H9 (cell line): Measurements from ENCODE around the gene L3MBTL1. TPM values are rescaled to one million over a fixed set of nuclear protein-coding genes. Genes with fewer than 3 reads are reported as not detected.

Source experiments
- DNase-seq: peaks from one replicate; pipeline ENCODE4 v3.0.0-alpha.2; 2017
- H2AFZ ChIP-seq: one replicate; pipeline ENCODE4 v1.6.1; 2013; ENCODE audit warnings: mild to moderate bottlenecking, low read length, control low read depth, moderate library complexity
- H2AK5ac ChIP-seq: 2 replicates; pipeline ENCODE4 v1.6.1; 2013; ENCODE audit warnings: low read length, control low read depth, mixed read lengths; ENCODE audit not compliant: insufficient read length
- H2BK120ac ChIP-seq: one replicate; pipeline ENCODE4 v1.6.1; 2013; ENCODE audit warnings: low read depth, mild to moderate bottlenecking, low read length, control low read depth, inconsistent platforms; ENCODE audit not compliant: poor library complexity, severe bottlenecking
- H2BK12ac ChIP-seq: 2 replicates; pipeline ENCODE4 v1.6.1; 2013; ENCODE audit warnings: low read length, control low read depth, mixed read lengths, low read depth; ENCODE audit not compliant: insufficient read length
- H2BK15ac ChIP-seq: 2 replicates; pipeline ENCODE4 v1.6.1; 2013; ENCODE audit warnings: low read depth, low read length, control low read depth
- H2BK20ac ChIP-seq: one replicate; pipeline ENCODE4 v1.6.1; 2013; ENCODE audit warnings: low read depth, mild to moderate bottlenecking, low read length, control low read depth, inconsistent platforms; ENCODE audit not compliant: poor library complexity, severe bottlenecking
- H2BK5ac ChIP-seq: 2 replicates; pipeline ENCODE4 v1.6.1; 2013; ENCODE audit warnings: low read length, control low read depth, mixed read lengths; ENCODE audit not compliant: insufficient read length
- H3K14ac ChIP-seq: 2 replicates; pipeline ENCODE4 v1.6.1; 2013; ENCODE audit warnings: low read length, control low read depth; ENCODE audit not compliant: insufficient read depth
- H3K18ac ChIP-seq: 2 replicates; pipeline ENCODE4 v1.6.1; 2013; ENCODE audit warnings: low read depth, mild to moderate bottlenecking, mixed read lengths, low read length, control low read depth; ENCODE audit not compliant: insufficient read length
- H3K23ac ChIP-seq: 2 replicates; pipeline ENCODE4 v1.6.1; 2013; ENCODE audit warnings: low read length, control low read depth, mixed read lengths, low read depth; ENCODE audit not compliant: insufficient read length
- H3K23me2 ChIP-seq: 2 replicates; pipeline ENCODE4 v1.6.1; 2013; ENCODE audit warnings: low read depth, mild to moderate bottlenecking, mixed read lengths, low read length, control low read depth; ENCODE audit not compliant: insufficient read length, poor library complexity, severe bottlenecking
- H3K27ac ChIP-seq: 2 replicates; pipeline ENCODE4 v1.5.1; 2013; ENCODE audit warnings: low read length, control low read depth, mixed read lengths, low read depth; ENCODE audit not compliant: insufficient read length
- H3K27me3 ChIP-seq: 2 replicates; pipeline ENCODE4 v1.6.1; 2013; ENCODE audit warnings: low read length, control low read depth, inconsistent platforms; ENCODE audit not compliant: insufficient read depth
- H3K4ac ChIP-seq: 2 replicates; pipeline ENCODE4 v1.6.1; 2013; ENCODE audit warnings: low read depth, mild to moderate bottlenecking, control low read depth, inconsistent platforms, low read length, moderate library complexity
- H3K4me1 ChIP-seq: 2 replicates; pipeline ENCODE4 v1.6.1; 2013; ENCODE audit warnings: low read length, control low read depth, inconsistent platforms; ENCODE audit not compliant: insufficient read depth
- H3K4me2 ChIP-seq: 2 replicates; pipeline ENCODE4 v1.6.1; 2013; ENCODE audit warnings: low read length, control low read depth, mixed read lengths; ENCODE audit not compliant: insufficient read length, insufficient read depth
- H3K56ac ChIP-seq: 2 replicates; pipeline ENCODE4 v1.6.1; 2013; ENCODE audit warnings: low read depth, mild to moderate bottlenecking, mixed read lengths, low read length, control low read depth; ENCODE audit not compliant: insufficient read length
- H3K79me1 ChIP-seq: 2 replicates; pipeline ENCODE4 v1.6.1; 2013; ENCODE audit warnings: low read depth, mild to moderate bottlenecking, moderate library complexity, low read length, control low read depth, inconsistent platforms; ENCODE audit not compliant: insufficient read depth, poor library complexity, severe bottlenecking
- H3K79me2 ChIP-seq: 2 replicates; pipeline ENCODE4 v1.6.1; 2013; ENCODE audit warnings: low read length, control low read depth, inconsistent platforms; ENCODE audit not compliant: insufficient read depth
- H3K9ac ChIP-seq: 2 replicates; pipeline ENCODE4 v1.6.1; 2013; ENCODE audit warnings: low read length, control low read depth, mixed read lengths; ENCODE audit not compliant: insufficient read length; ENCODE audit errors: extremely low read depth
- H3K9me3 ChIP-seq: one replicate; pipeline ENCODE4 v1.6.1; 2013; ENCODE audit warnings: low read depth, low read length, inconsistent platforms; ENCODE audit not compliant: control insufficient read depth
- H3T11ph ChIP-seq: one replicate; pipeline ENCODE4 v1.6.1; 2013; ENCODE audit warnings: mild to moderate bottlenecking, low read length, control low read depth, inconsistent platforms
- H4K20me1 ChIP-seq: one replicate; pipeline ENCODE4 v1.6.1; 2013; ENCODE audit not compliant: control insufficient read depth, insufficient read length, insufficient read depth
- H4K5ac ChIP-seq: 2 replicates; pipeline ENCODE4 v1.6.1; 2013; ENCODE audit warnings: low read depth, mild to moderate bottlenecking, mixed read lengths, low read length, control low read depth; ENCODE audit not compliant: insufficient read length
- H4K8ac ChIP-seq: replicated peaks from 2 replicates; pipeline ENCODE4 v1.6.1; 2013; ENCODE audit warnings: low read length, control low read depth, mixed read lengths, low read depth; ENCODE audit not compliant: insufficient read length
- H4K91ac ChIP-seq: 2 replicates; pipeline ENCODE4 v1.6.1; 2013; ENCODE audit warnings: low read depth, mild to moderate bottlenecking, moderate library complexity, mixed read lengths, low read length, control low read depth; ENCODE audit not compliant: insufficient read length
- H3K27ac Mint-ChIP-seq, 3 experiments: 2 replicates in 2 of 3; 3 replicates in 1 of 3; pipeline ENCODE4 v1.8.0; 2020 to 2021; ENCODE audit warnings: mixed read lengths in 3 of 3, mild to moderate bottlenecking in 1 of 3, moderate library complexity in 1 of 3
- H3K27me3 Mint-ChIP-seq: 2 replicates; pipeline ENCODE4 v1.8.0; 2021; ENCODE audit warnings: low read depth, mild to moderate bottlenecking, moderate library complexity, mixed read lengths
- H3K36me3 Mint-ChIP-seq, 3 experiments: 2 replicates in 2 of 3; 3 replicates in 1 of 3; pipeline ENCODE4 v1.8.0; 2020 to 2021; ENCODE audit warnings: low read depth in 3 of 3, mixed read lengths in 3 of 3; ENCODE audit not compliant: insufficient read depth in 1 of 3
- H3K4me1 Mint-ChIP-seq, 2 experiments: 2 replicates each; pipeline ENCODE4 v1.8.0; 2020; ENCODE audit warnings: mixed read lengths in 2 of 2
- H3K4me3 Mint-ChIP-seq, 2 experiments: 2 replicates in 1 of 2; 3 replicates in 1 of 2; pipeline ENCODE4 v1.8.0; 2020 to 2021; ENCODE audit warnings: mild to moderate bottlenecking in 2 of 2, mixed read lengths in 2 of 2, moderate library complexity in 1 of 2
- H3K9me3 Mint-ChIP-seq, 2 experiments: 2 replicates in 1 of 2; 3 replicates in 1 of 2; pipeline ENCODE4 v1.8.0; 2020; ENCODE audit warnings: mild to moderate bottlenecking in 2 of 2, mixed read lengths in 2 of 2, moderate library complexity in 1 of 2
- WGBS: extraction: QIAGEN DNeasy Blood & Tissue Kit; methylation state at CpG from one replicate; pipeline ENCODE4 v1.1.7; 2013; ENCODE audit warnings: missing lambda C conversion rate, low lambda C conversion rate, mixed read lengths; ENCODE audit not compliant: insufficient read length; ENCODE audit errors: extremely low coverage; 5-methylcytosine and 5-hydroxymethylcytosine counted together
- total RNA-seq: library from RNA; stranded (reverse); gene quantifications from 2 replicates; pipeline ENCODE4 v1.2.1, GENCODE V29; 2021
- TF ChIP-seq, protein P1 (sequence below): fragments of 200-600 bp; sonication (generic); conservative IDR thresholded peaks from 3 replicates; pipeline ENCODE4 v1.8.0; 2021; ENCODE audit warnings: antibody characterized with exemption, mild to moderate bottlenecking

Gene L3MBTL1
- total RNA-seq, 1 experiment from 2014 or later: 19.9 TPM

DNA sequence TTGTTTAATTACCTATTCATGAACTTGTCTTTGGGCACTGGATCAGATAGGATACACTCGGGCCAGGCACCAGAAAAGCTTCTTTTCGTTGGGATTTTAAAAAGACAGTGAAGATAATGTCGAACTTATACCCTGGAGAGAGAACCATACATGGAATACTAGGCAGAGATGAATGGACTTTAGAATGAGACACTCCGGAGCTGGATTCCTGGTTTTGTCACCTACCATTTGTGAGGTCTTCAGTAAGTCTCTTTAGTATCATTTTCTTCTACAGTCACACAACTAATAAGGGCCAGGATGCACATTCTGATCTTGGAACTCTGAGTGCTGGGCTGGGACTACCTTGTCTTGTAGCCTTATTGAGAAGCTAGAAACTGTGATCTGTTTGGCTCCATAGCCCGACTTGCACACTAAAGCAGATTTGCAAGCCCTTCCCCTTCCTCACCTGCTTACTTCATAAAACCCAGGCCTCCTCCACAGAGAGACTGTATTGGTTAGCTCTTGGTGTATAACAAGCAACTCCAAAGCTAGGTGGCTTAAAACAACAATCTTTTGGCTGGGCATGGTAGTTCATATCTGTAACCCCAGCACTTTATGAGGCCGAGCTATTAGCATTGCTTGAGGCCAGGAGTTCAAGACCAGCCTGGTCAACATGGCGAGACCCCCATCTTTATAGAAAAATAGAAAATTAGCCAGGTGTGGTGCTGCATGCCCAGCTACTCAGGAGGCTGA, 75.8 kb downstream of the L3MBTL1 start:
- H3K79me1 ChIP-seq: no peaks in the 10 kb centered on the region
- H3K56ac ChIP-seq: no peak overlapping the region
- Mint-ChIP-seq H3K4me1 (peaks cover 14 to 18% of the 10 kb centered on the region in 2 experiments), H3K9me3 (no peaks in the 10 kb centered on the region), H3K4me3 (no peak overlapping the region), H3K27ac (no peak overlapping the region), H3K36me3 (no peaks in the 10 kb centered on the region), H3K27me3 (peaks cover 4% of the 10 kb centered on the region; the same call in 1 of the 2 replicates)
- H4K91ac ChIP-seq: no peak overlapping the region
- H3K9me3 ChIP-seq: no peaks in the 10 kb centered on the region
- no peak overlapping the region for H3K4ac ChIP-seq
- no peak overlapping the region for H3K18ac ChIP-seq
- no peak overlapping the region for H4K8ac ChIP-seq
- no CpG with 5 or more reads among the region's 7 CpGs for WGBS
- H3T11ph ChIP-seq: no peak overlapping the region
- no peak overlapping the region for H3K23ac ChIP-seq
- H3K27me3 ChIP-seq: no peaks in the 10 kb centered on the region
- no peak overlapping the region for H2BK5ac ChIP-seq
- no peak overlapping the region for H3K4me2 ChIP-seq
- H2BK120ac ChIP-seq: no peak overlapping the region
- no peak overlapping the region for H2BK15ac ChIP-seq
- H4K20me1 ChIP-seq: no peaks in the 10 kb centered on the region
- TF ChIP-seq, protein P1, sequence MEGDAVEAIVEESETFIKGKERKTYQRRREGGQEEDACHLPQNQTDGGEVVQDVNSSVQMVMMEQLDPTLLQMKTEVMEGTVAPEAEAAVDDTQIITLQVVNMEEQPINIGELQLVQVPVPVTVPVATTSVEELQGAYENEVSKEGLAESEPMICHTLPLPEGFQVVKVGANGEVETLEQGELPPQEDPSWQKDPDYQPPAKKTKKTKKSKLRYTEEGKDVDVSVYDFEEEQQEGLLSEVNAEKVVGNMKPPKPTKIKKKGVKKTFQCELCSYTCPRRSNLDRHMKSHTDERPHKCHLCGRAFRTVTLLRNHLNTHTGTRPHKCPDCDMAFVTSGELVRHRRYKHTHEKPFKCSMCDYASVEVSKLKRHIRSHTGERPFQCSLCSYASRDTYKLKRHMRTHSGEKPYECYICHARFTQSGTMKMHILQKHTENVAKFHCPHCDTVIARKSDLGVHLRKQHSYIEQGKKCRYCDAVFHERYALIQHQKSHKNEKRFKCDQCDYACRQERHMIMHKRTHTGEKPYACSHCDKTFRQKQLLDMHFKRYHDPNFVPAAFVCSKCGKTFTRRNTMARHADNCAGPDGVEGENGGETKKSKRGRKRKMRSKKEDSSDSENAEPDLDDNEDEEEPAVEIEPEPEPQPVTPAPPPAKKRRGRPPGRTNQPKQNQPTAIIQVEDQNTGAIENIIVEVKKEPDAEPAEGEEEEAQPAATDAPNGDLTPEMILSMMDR: no peak
- no peaks in the 10 kb centered on the region for H3K79me2 ChIP-seq
- no peak overlapping the region for H2BK20ac ChIP-seq
- H4K5ac ChIP-seq: no peak overlapping the region
- H3K23me2 ChIP-seq: no peaks in the 10 kb centered on the region
- no peak overlapping the region for H2AK5ac ChIP-seq
- H2BK12ac ChIP-seq: no peak overlapping the region
- no peak overlapping the region for H3K9ac ChIP-seq
- no peak for DNase-seq
- no peaks in the 10 kb centered on the region; the same call in 1 of the 2 replicates for H3K4me1 ChIP-seq
- H3K14ac ChIP-seq: no peak overlapping the region
- H3K27ac ChIP-seq: no peak overlapping the region
- no peak overlapping the region for H2AFZ ChIP-seq
